Smooth muscle cell (in vitro differentiated cells): ENCODE data around the gene CPA2. TPM values are rescaled to one million over a fixed set of nuclear protein-coding genes. Genes with fewer than 3 reads are reported as not detected.

Experiments
- DNase-seq: peaks from one replicate; lab custom pipeline; 2025; ENCODE audit not compliant: unreplicated experiment; lab: John Stamatoyannopoulos, UW
- H2AFZ ChIP-seq: fragments of 200-600 bp; sonication (generic); 2 replicates; pipeline ENCODE4 v1.6.0; 2016; ENCODE audit warnings: antibody characterized with exemption, low read depth, mild to moderate bottlenecking
- H3F3A ChIP-seq: fragments of 200-600 bp; sonication (generic); 2 replicates; pipeline ENCODE4 v1.6.0; 2017; ENCODE audit warnings: antibody characterized with exemption, low read depth
- H3K27ac ChIP-seq: fragments of 200-600 bp; sonication (generic); 2 replicates; pipeline ENCODE4 v1.5.1; 2016; ENCODE audit warnings: low read depth, mild to moderate bottlenecking
- H3K27me3 ChIP-seq: fragments of 200-600 bp; sonication (generic); 2 replicates; pipeline ENCODE4 v1.6.1; 2016; ENCODE audit warnings: low read depth, mild to moderate bottlenecking
- H3K36me3 ChIP-seq: fragments of 200-600 bp; sonication (generic); 2 replicates; pipeline ENCODE4 v1.5.1; 2016; ENCODE audit warnings: low read depth
- H3K4me1 ChIP-seq: fragments of 200-600 bp; sonication (generic); 2 replicates; pipeline ENCODE4 v1.5.1; 2016; ENCODE audit warnings: low read depth
- H3K4me2 ChIP-seq: fragments of 200-600 bp; sonication (generic); 2 replicates; pipeline ENCODE4 v1.6.0; 2016; ENCODE audit warnings: mild to moderate bottlenecking
- H3K4me3 ChIP-seq: fragments of 200-600 bp; sonication (generic); 2 replicates; pipeline ENCODE4 v1.5.1; 2016; ENCODE audit warnings: mild to moderate bottlenecking
- H3K79me2 ChIP-seq: fragments of 200-600 bp; sonication (generic); 2 replicates; pipeline ENCODE4 v1.6.0; 2016; ENCODE audit warnings: low read depth, mild to moderate bottlenecking
- H3K9ac ChIP-seq: fragments of 200-600 bp; sonication (generic); 2 replicates; pipeline ENCODE4 v1.6.0; 2016; ENCODE audit warnings: low read depth
- H3K9me3 ChIP-seq: fragments of 200-600 bp; sonication (generic); replicated peaks from 2 replicates; pipeline ENCODE4 v1.5.1; 2016; ENCODE audit warnings: low read depth
- H4K20me1 ChIP-seq: fragments of 200-600 bp; sonication (generic); 2 replicates; pipeline ENCODE4 v1.6.0; 2016; ENCODE audit warnings: low read depth
- WGBS: methylation state at CpG from one replicate; pipeline ENCODE4 v1.1.7; 2016; ENCODE audit warnings: low lambda C conversion rate; 5-methylcytosine and 5-hydroxymethylcytosine counted together
- polyA plus RNA-seq: library from polyadenylated mRNA; unstranded; fragments of >200 nt; fragmentation: Nextera tagmentation; extraction: Ambion mirVana; gene quantifications from 2 replicates; pipeline ENCODE4 v1.2.1, GENCODE V29; 2016
- total RNA-seq: library from RNA; depleted of rRNA; stranded (reverse); fragments of >200 nt; gene quantifications from 2 replicates; pipeline ENCODE4 v1.2.3, GENCODE V29; 2014
- TF ChIP-seq, protein P1 (sequence below): fragments of 200-600 bp; sonication (generic); IDR thresholded peaks from 2 replicates; pipeline ENCODE4 v1.5.1; 2017; ENCODE audit warnings: borderline replicate concordance, mild to moderate bottlenecking, antibody characterized with exemption; ENCODE audit not compliant: insufficient read depth, poor library complexity, severe bottlenecking

Gene CPA2
- total and polyA plus RNA-seq, 2 experiments from 2014 or later: 0.18 TPM; not detected in 1

GRCh38 chr7:130288168-130288567 is 21.5 kb downstream of the CPA2 start:
- Histone ChIP-seq H3K36me3 (no peaks in the 10 kb centered on the region), H3K27me3 (no peaks in the 10 kb centered on the region), H3K4me3 (no peak overlapping the region), H2AFZ (no peak overlapping the region), H3K9ac (no peak overlapping the region), H3K79me2 (no peaks in the 10 kb centered on the region), H3K27ac (no peak overlapping the region), H3K4me2 (no peak overlapping the region), H3K9me3 (no peaks in the 10 kb centered on the region), H3K4me1 (peaks cover 4% of the 10 kb centered on the region), H3F3A (peaks cover 4% of the 10 kb centered on the region), H4K20me1 (no peaks in the 10 kb centered on the region)
- 92% methylated on average over 4 of the region's 4 CpGs for WGBS
- DNase-seq: no peak
- TF ChIP-seq, protein P1, sequence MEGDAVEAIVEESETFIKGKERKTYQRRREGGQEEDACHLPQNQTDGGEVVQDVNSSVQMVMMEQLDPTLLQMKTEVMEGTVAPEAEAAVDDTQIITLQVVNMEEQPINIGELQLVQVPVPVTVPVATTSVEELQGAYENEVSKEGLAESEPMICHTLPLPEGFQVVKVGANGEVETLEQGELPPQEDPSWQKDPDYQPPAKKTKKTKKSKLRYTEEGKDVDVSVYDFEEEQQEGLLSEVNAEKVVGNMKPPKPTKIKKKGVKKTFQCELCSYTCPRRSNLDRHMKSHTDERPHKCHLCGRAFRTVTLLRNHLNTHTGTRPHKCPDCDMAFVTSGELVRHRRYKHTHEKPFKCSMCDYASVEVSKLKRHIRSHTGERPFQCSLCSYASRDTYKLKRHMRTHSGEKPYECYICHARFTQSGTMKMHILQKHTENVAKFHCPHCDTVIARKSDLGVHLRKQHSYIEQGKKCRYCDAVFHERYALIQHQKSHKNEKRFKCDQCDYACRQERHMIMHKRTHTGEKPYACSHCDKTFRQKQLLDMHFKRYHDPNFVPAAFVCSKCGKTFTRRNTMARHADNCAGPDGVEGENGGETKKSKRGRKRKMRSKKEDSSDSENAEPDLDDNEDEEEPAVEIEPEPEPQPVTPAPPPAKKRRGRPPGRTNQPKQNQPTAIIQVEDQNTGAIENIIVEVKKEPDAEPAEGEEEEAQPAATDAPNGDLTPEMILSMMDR: no peak

DNA sequence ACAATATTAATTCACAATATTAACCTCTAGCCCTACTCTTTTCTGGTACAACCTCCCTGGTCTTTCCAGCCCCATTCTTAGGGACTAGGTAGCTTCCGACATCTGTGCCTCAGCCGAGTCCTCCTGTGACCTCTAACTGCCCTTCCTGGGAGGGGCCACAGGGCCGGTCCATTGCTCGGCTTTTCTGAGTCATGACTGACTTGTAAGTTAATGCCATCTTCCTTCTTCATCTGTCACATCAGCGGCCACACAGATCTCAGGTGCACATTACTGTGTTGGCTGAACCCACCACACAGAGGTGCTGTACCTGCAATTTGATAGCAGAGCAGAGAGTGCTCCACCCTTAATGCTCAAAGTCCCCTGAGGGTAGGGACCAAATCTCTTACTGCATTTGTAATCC is 22.2 kb downstream of the CPA2 start:
- H4K20me1 ChIP-seq: no peaks in the 10 kb centered on the region
- no peak overlapping the region for H3K4me2 ChIP-seq
- TF ChIP-seq, protein P1: no peak
- peaks cover 4% of the 10 kb centered on the region for H3F3A ChIP-seq
- H3K4me1 ChIP-seq: peaks cover 4% of the 10 kb centered on the region
- no peak overlapping the region for H3K27ac ChIP-seq
- 78% methylated on average over 5 of the region's 5 CpGs for WGBS
- no peak overlapping the region for H2AFZ ChIP-seq
- H3K9me3 ChIP-seq: no peaks in the 10 kb centered on the region
- no peak for DNase-seq
- H3K79me2 ChIP-seq: no peaks in the 10 kb centered on the region
- H3K36me3 ChIP-seq: no peaks in the 10 kb centered on the region
- no peak overlapping the region for H3K9ac ChIP-seq
- H3K4me3 ChIP-seq: no peak overlapping the region
- H3K27me3 ChIP-seq: no peaks in the 10 kb centered on the region

DNA sequence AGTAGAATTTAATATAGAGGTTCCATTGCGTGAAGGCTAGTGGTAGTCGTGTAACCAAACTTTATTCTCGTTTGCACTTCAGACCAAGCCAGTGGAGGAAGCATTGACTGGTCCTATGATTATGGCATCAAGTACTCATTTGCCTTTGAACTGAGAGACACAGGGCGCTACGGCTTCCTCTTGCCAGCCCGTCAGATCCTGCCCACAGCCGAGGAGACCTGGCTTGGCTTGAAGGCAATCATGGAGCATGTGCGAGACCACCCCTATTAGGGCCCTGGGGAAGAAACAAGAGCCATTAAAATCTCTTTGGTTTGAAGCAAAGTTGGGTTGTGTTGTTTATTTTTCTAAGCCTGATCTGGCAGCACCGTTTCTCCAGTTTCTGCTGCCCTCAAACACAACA is 22.8 kb downstream of the CPA2 start:
- H3K27ac ChIP-seq: no peak overlapping the region
- no peak overlapping the region for H2AFZ ChIP-seq
- TF ChIP-seq, protein P1: no peak
- H3K9ac ChIP-seq: no peak overlapping the region
- H3K4me2 ChIP-seq: no peak overlapping the region
- H3K36me3 ChIP-seq: no peaks in the 10 kb centered on the region
- WGBS: 93% methylated on average over 9 of the region's 9 CpGs
- no peaks in the 10 kb centered on the region for H3K79me2 ChIP-seq
- no peaks in the 10 kb centered on the region for H3K9me3 ChIP-seq
- peaks cover 4% of the 10 kb centered on the region for H3F3A ChIP-seq
- H3K4me3 ChIP-seq: no peak overlapping the region
- peaks cover 4% of the 10 kb centered on the region for H3K4me1 ChIP-seq
- DNase-seq: no peak
- H3K27me3 ChIP-seq: no peaks in the 10 kb centered on the region
- no peaks in the 10 kb centered on the region for H4K20me1 ChIP-seq

GRCh38 chr7:130290745-130291144 is 24.1 kb downstream of the CPA2 start:
- Histone ChIP-seq H2AFZ (no peak overlapping the region), H3K27me3 (no peaks in the 10 kb centered on the region), H3K27ac (peak overlapping the region; percentile 67), H3K4me2 (no peak overlapping the region), H3F3A (peaks cover 4% of the 10 kb centered on the region), H3K79me2 (no peaks in the 10 kb centered on the region), H3K4me1 (peaks cover 4% of the 10 kb centered on the region), H4K20me1 (no peaks in the 10 kb centered on the region), H3K9ac (no peak overlapping the region), H3K36me3 (no peaks in the 10 kb centered on the region), H3K4me3 (no peak overlapping the region), H3K9me3 (no peaks in the 10 kb centered on the region)
- 65% methylated on average over 6 of the region's 6 CpGs for WGBS
- TF ChIP-seq, protein P1: no peak
- no peak for DNase-seq
